PC-3 (cell line): Measurements from ENCODE around the gene MPND. TPM values are rescaled to one million over a fixed set of nuclear protein-coding genes. Genes with fewer than 3 reads are reported as not detected.
"Not testable (repeated sequence)": the region's sequence is repeated elsewhere in the genome, so short reads cannot be mapped to it uniquely, and the experiment has no call there.

Experiments used
- ATAC-seq: fragments of 200-7000 bp; cut with Tn5 transposase; 2 replicates; pipeline ENCODE4 v1.9.1; 2020; ENCODE audit warnings: mild to moderate bottlenecking, moderate library complexity
- BruUV-seq: library from RNA; stranded (reverse); fragments of 400-500 nt; replicated peaks from 2 replicates; lab custom pipeline; 2021; lab: Mats Ljungman, UMichigan
- CTCF ChIA-PET: fragments of 300-600 bp; sonication (Branson Sonifier 250); formaldehyde crosslinking; loops from one replicate; lab custom pipeline; 2022; ENCODE audit warnings: antibody characterized with exemption; lab: Charles Lee
- POLR2A ChIA-PET: fragments of 300-600 bp; sonication (Branson Sonifier 250); formaldehyde crosslinking; loops from one replicate; lab custom pipeline; 2022; ENCODE audit warnings: antibody characterized with exemption; ENCODE audit not compliant: unreplicated experiment; lab: Charles Lee
- DNase-seq: peaks from one replicate; pipeline ENCODE4 v3.0.0-alpha.2; 2015
- H2AFZ ChIP-seq: fragments of 300-600 bp; sonication (generic); 2 replicates; pipeline ENCODE4 v1.6.0; 2016; ENCODE audit warnings: antibody characterized with exemption, low read length
- H3F3A ChIP-seq: fragments of 300-600 bp; sonication (generic); one replicate; pipeline ENCODE4 v1.6.0; 2017; ENCODE audit warnings: antibody characterized with exemption, low read length, control low read depth, mild to moderate bottlenecking; ENCODE audit not compliant: unreplicated experiment
- H3K27ac ChIP-seq: fragments of 300-600 bp; sonication (generic); 2 replicates; pipeline ENCODE4 v1.5.1; 2016; ENCODE audit warnings: mild to moderate bottlenecking, low read length
- H3K27me3 ChIP-seq: fragments of 300-600 bp; sonication (generic); 2 replicates; pipeline ENCODE4 v1.6.1; 2016; ENCODE audit warnings: low read length, mixed read lengths
- H3K36me3 ChIP-seq: fragments of 300-600 bp; sonication (generic); 2 replicates; pipeline ENCODE4 v1.6.1; 2016; ENCODE audit warnings: low read depth, mixed run types, low read length, mixed read lengths
- H3K4me1 ChIP-seq: fragments of 300-600 bp; sonication (generic); 2 replicates; pipeline ENCODE4 v1.5.1; 2016; ENCODE audit warnings: low read length; ENCODE audit not compliant: insufficient read depth
- H3K4me2 ChIP-seq: fragments of 300-600 bp; sonication (generic); 2 replicates; pipeline ENCODE4 v1.6.0; 2016; ENCODE audit warnings: low read length
- H3K4me3 ChIP-seq: fragments of 300-600 bp; sonication (generic); 2 replicates; pipeline ENCODE4 v1.5.1; 2016; ENCODE audit warnings: mild to moderate bottlenecking, low read length, mixed read lengths
- H3K79me2 ChIP-seq: fragments of 300-600 bp; sonication (generic); 2 replicates; pipeline ENCODE4 v1.6.1; 2017; ENCODE audit warnings: low read length, mixed read lengths
- H3K9ac ChIP-seq: fragments of 300-600 bp; sonication (generic); 2 replicates; pipeline ENCODE4 v1.6.0; 2016; ENCODE audit warnings: mild to moderate bottlenecking, low read length
- H3K9me2 ChIP-seq: fragments of 300-600 bp; sonication (generic); replicated peaks from 2 replicates; pipeline ENCODE4 v1.6.1; 2016; ENCODE audit warnings: mixed run types, low read length, mixed read lengths
- H3K9me3 ChIP-seq: fragments of 300-600 bp; sonication (generic); 2 replicates; pipeline ENCODE4 v1.6.1; 2016; ENCODE audit warnings: low read length, mixed read lengths
- H4K20me1 ChIP-seq: fragments of 300-600 bp; sonication (generic); 2 replicates; pipeline ENCODE4 v1.6.1; 2016; ENCODE audit warnings: low read length, mixed read lengths
- CTCF ChIP-seq: fragments of 300-600 bp; sonication (generic); conservative IDR thresholded peaks from 2 replicates; pipeline ENCODE4 v1.5.1; 2017; ENCODE audit warnings: antibody characterized with exemption, low read depth, mild to moderate bottlenecking, low read length
- EZH2 ChIP-seq: fragments of 300-600 bp; sonication (generic); IDR thresholded peaks from one replicate; pipeline ENCODE4 v1.6.1; 2017; ENCODE audit warnings: antibody characterized with exemption, mild to moderate bottlenecking, low read length; ENCODE audit not compliant: unreplicated experiment
- EZH2phosphoT487 ChIP-seq: fragments of 300-600 bp; sonication (generic); IDR thresholded peaks from 2 replicates; pipeline ENCODE4 v1.6.1; 2018; ENCODE audit warnings: mild to moderate bottlenecking, antibody characterized with exemption, low read length, borderline replicate concordance
- intact Hi-C: fragments of 100-400 bp; cut with micrococcal nuclease; formaldehyde crosslinking; loops from 2 replicates; pipeline ENCODE4 v1.9.0; 2023
- total RNA-seq: library from RNA; depleted of rRNA; stranded (reverse); fragments of >200 nt; gene quantifications from 2 replicates; pipeline ENCODE4 v1.2.3, GENCODE V29; 2014

Gene MPND
- total RNA-seq, 1 experiment from 2014 or later = 5.6 TPM

GRCh38 chr19:4346020-4346383 lies 2.6 kb downstream of the MPND start:
- no peak overlapping the region for H3K9ac ChIP-seq
- H2AFZ ChIP-seq = no peak overlapping the region
- ATAC-seq = no peak
- peaks cover 5% of the 10 kb centered on the region; the same call in 1 of the 2 replicates for H3K4me1 ChIP-seq
- no peak overlapping the region for H3K27ac ChIP-seq
- TF ChIP-seq EZH2 (no peak), EZH2phosphoT487 (no peak), CTCF (no peak)
- no peaks in the 10 kb centered on the region for H3K9me2 ChIP-seq
- no TSS peak for BruUV-seq
- peaks cover 8% of the 10 kb centered on the region for H3K79me2 ChIP-seq
- intact Hi-C loops = loop anchor here (10.0 kb wide), 1 partner anchor 101 kb away; the partner anchor contains the start of gene YJU2
- DNase-seq = no peak
- no peaks in the 10 kb centered on the region for H3K27me3 ChIP-seq
- H3F3A ChIP-seq = no peaks in the 10 kb centered on the region
- H3K9me3 ChIP-seq = no peaks in the 10 kb centered on the region
- no peaks in the 10 kb centered on the region for H3K36me3 ChIP-seq
- CTCF ChIA-PET = no interaction called here
- POLR2A ChIA-PET = no interaction called here
- no peak overlapping the region for H3K4me3 ChIP-seq
- H3K4me2 ChIP-seq = no peak overlapping the region
- no peaks in the 10 kb centered on the region for H4K20me1 ChIP-seq

- ChIA-PET CTCF (interaction anchor here (0.7 kb wide), 1 partner anchor 81 kb away, joined by 7 read pairs; no protein-coding TSS in a partner anchor), POLR2A (no interaction called here)
- Histone ChIP-seq H3K4me2 (no peak overlapping the region), H3K4me1 (peaks cover 5% of the 10 kb centered on the region; the same call in 1 of the 2 replicates), H3K27ac (no peak overlapping the region), H3K79me2 (peaks cover 8% of the 10 kb centered on the region), H4K20me1 (no peaks in the 10 kb centered on the region), H3K9me2 (no peaks in the 10 kb centered on the region), H3K36me3 (no peaks in the 10 kb centered on the region), H3K4me3 (no peak overlapping the region), H3K27me3 (no peaks in the 10 kb centered on the region), H3F3A (no peaks in the 10 kb centered on the region), H2AFZ (no peak overlapping the region), H3K9me3 (no peaks in the 10 kb centered on the region), H3K9ac (no peak overlapping the region)
- intact Hi-C loops = loop anchor here (10.0 kb wide), 1 partner anchor 103 kb away; the partner anchor contains the start of gene YJU2
- BruUV-seq = no TSS peak
- TF ChIP-seq CTCF = no peak
- TF ChIP-seq EZH2phosphoT487 = no peak
- no peak for TF ChIP-seq EZH2
- no peak for DNase-seq
- ATAC-seq = no peak
Measured at GRCh38 chr19:4347521-4347920, 4.2 kb downstream of the MPND start.

GRCh38 chr19:4349225-4349624 lies 5.9 kb downstream of the MPND start:
- CTCF ChIA-PET, H3K4me2 ChIP-seq, H3K4me3 ChIP-seq, H3K27me3 ChIP-seq, BruUV-seq, H4K20me1 ChIP-seq, H3F3A ChIP-seq, ATAC-seq, DNase-seq, H3K79me2 ChIP-seq, H3K27ac ChIP-seq, H3K9ac ChIP-seq, H3K4me1 ChIP-seq, POLR2A ChIA-PET, H3K36me3 ChIP-seq, H3K9me2 ChIP-seq, H2AFZ ChIP-seq, H3K9me3 ChIP-seq: not testable (repeated sequence)
- intact Hi-C loops = loop anchor here (10.0 kb wide), 1 partner anchor 104 kb away; the partner anchor contains the start of gene YJU2
